GM23338 (cell line): ENCODE measurements around the gene B4GALNT4.

Experiments used
- CREB1 ChIP-seq: fragments of 250-450 bp; sonication (Bioruptor Pico); IDR thresholded peaks from 2 replicates; pipeline ENCODE4 v1.5.0; 2020; ENCODE audit warnings: low read depth, mild to moderate bottlenecking, moderate library complexity
- EZH2 ChIP-seq: fragments of 200-600 bp; sonication (generic); IDR thresholded peaks from one replicate; pipeline ENCODE4 v1.8.0; 2017; ENCODE audit warnings: antibody characterized with exemption, mild to moderate bottlenecking, low read depth; ENCODE audit not compliant: unreplicated experiment
- EZH2phosphoT487 ChIP-seq: fragments of 200-600 bp; sonication (generic); IDR thresholded peaks from one replicate; pipeline ENCODE4 v1.8.1; 2018; ENCODE audit warnings: antibody characterized with exemption; ENCODE audit not compliant: unreplicated experiment
- JUNB ChIP-seq: IDR thresholded peaks from one replicate; pipeline ENCODE4 v1.6.1; 2016; ENCODE audit warnings: antibody characterized with exemption; ENCODE audit not compliant: unreplicated experiment
- NANOG ChIP-seq: IDR thresholded peaks from 2 replicates; pipeline ENCODE4 v1.6.1; 2016; ENCODE audit warnings: antibody characterized with exemption, borderline replicate concordance
- POLR2AphosphoS5 ChIP-seq: IDR thresholded peaks from 2 replicates; pipeline ENCODE4 v1.6.1; 2016; ENCODE audit warnings: antibody characterized with exemption, low read depth
- STAT1 ChIP-seq: IDR thresholded peaks from one replicate; pipeline ENCODE4 v1.6.1; 2016; ENCODE audit warnings: antibody characterized with exemption; ENCODE audit not compliant: unreplicated experiment
- ZNF114 ChIP-seq: fragments of 250-450 bp; sonication (Bioruptor Pico); IDR thresholded peaks from 2 replicates; pipeline ENCODE4 v1.5.0; 2020; ENCODE audit warnings: mild to moderate bottlenecking, moderate library complexity
- ZNF331 ChIP-seq: fragments of 250-450 bp; sonication (Bioruptor Pico); IDR thresholded peaks from 2 replicates; pipeline ENCODE4 v1.5.0; 2020; ENCODE audit warnings: low read depth, mild to moderate bottlenecking, moderate library complexity
- TF ChIP-seq, protein P1 (sequence below), 2 experiments: fragments of 200-600 bp in 1 of 2; sonication (generic) in 1 of 2; conservative IDR thresholded peaks; 2 replicates each; pipeline versions ENCODE4 v1.5.1 to v1.6.1; 2016 to 2017; ENCODE audit warnings: antibody characterized with exemption in 2 of 2, low read depth in 2 of 2, mild to moderate bottlenecking in 2 of 2, moderate library complexity in 1 of 2
- TF ChIP-seq, protein P2 (sequence below): IDR thresholded peaks from one replicate; pipeline ENCODE4 v1.6.1; 2018; ENCODE audit warnings: antibody characterized with exemption; ENCODE audit not compliant: unreplicated experiment
- TF ChIP-seq, protein P3 (sequence below): IDR thresholded peaks from 2 replicates; pipeline ENCODE4 v1.6.1; 2016; ENCODE audit warnings: antibody characterized with exemption
- TF ChIP-seq, protein P4 (sequence below): fragments of 250-450 bp; sonication (Bioruptor Pico); IDR thresholded peaks from 2 replicates; pipeline ENCODE4 v1.5.0; 2020; ENCODE audit warnings: mild to moderate bottlenecking, moderate library complexity

DNA sequence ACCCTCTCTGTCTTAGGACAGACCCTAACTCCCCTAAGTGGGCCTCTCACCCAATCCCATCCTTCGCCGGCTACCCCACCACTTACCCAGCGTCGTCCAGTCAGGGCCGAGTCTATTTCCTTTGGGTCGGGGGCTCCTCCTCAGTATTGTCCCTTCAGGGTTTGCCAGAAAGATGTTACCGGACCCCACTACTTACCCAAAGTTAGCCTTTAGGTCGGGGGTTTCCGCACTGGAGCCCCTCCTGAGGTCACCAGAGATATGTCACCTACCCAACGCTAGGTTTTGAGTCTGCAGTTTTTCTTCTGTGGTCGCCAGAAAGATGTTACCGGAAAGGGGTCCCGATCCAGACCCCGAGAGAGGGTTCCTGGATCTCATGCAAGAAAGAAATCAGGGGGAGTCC, 17.9 kb upstream of the B4GALNT4 start:
- TF ChIP-seq, protein P1, sequence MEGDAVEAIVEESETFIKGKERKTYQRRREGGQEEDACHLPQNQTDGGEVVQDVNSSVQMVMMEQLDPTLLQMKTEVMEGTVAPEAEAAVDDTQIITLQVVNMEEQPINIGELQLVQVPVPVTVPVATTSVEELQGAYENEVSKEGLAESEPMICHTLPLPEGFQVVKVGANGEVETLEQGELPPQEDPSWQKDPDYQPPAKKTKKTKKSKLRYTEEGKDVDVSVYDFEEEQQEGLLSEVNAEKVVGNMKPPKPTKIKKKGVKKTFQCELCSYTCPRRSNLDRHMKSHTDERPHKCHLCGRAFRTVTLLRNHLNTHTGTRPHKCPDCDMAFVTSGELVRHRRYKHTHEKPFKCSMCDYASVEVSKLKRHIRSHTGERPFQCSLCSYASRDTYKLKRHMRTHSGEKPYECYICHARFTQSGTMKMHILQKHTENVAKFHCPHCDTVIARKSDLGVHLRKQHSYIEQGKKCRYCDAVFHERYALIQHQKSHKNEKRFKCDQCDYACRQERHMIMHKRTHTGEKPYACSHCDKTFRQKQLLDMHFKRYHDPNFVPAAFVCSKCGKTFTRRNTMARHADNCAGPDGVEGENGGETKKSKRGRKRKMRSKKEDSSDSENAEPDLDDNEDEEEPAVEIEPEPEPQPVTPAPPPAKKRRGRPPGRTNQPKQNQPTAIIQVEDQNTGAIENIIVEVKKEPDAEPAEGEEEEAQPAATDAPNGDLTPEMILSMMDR (conservative IDR thresholded peaks at IDR 0.05; ENCODE audit: low read depth in 2 of 2) = no peak
- TF ChIP-seq POLR2AphosphoS5 = no peak
- no peak for TF ChIP-seq EZH2
- no peak for TF ChIP-seq CREB1
- TF ChIP-seq, protein P2, sequence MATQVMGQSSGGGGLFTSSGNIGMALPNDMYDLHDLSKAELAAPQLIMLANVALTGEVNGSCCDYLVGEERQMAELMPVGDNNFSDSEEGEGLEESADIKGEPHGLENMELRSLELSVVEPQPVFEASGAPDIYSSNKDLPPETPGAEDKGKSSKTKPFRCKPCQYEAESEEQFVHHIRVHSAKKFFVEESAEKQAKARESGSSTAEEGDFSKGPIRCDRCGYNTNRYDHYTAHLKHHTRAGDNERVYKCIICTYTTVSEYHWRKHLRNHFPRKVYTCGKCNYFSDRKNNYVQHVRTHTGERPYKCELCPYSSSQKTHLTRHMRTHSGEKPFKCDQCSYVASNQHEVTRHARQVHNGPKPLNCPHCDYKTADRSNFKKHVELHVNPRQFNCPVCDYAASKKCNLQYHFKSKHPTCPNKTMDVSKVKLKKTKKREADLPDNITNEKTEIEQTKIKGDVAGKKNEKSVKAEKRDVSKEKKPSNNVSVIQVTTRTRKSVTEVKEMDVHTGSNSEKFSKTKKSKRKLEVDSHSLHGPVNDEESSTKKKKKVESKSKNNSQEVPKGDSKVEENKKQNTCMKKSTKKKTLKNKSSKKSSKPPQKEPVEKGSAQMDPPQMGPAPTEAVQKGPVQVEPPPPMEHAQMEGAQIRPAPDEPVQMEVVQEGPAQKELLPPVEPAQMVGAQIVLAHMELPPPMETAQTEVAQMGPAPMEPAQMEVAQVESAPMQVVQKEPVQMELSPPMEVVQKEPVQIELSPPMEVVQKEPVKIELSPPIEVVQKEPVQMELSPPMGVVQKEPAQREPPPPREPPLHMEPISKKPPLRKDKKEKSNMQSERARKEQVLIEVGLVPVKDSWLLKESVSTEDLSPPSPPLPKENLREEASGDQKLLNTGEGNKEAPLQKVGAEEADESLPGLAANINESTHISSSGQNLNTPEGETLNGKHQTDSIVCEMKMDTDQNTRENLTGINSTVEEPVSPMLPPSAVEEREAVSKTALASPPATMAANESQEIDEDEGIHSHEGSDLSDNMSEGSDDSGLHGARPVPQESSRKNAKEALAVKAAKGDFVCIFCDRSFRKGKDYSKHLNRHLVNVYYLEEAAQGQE = no peak
- TF ChIP-seq JUNB = no peak
- no peak for TF ChIP-seq EZH2phosphoT487
- TF ChIP-seq, protein P3, sequence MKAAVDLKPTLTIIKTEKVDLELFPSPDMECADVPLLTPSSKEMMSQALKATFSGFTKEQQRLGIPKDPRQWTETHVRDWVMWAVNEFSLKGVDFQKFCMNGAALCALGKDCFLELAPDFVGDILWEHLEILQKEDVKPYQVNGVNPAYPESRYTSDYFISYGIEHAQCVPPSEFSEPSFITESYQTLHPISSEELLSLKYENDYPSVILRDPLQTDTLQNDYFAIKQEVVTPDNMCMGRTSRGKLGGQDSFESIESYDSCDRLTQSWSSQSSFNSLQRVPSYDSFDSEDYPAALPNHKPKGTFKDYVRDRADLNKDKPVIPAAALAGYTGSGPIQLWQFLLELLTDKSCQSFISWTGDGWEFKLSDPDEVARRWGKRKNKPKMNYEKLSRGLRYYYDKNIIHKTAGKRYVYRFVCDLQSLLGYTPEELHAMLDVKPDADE = no peak
- no peak for TF ChIP-seq STAT1
- TF ChIP-seq ZNF114 (CRISPR knock-in tag) = no peak
- no peak for TF ChIP-seq ZNF331 (CRISPR knock-in tag)
- no peak for TF ChIP-seq NANOG
- TF ChIP-seq, protein P4, sequence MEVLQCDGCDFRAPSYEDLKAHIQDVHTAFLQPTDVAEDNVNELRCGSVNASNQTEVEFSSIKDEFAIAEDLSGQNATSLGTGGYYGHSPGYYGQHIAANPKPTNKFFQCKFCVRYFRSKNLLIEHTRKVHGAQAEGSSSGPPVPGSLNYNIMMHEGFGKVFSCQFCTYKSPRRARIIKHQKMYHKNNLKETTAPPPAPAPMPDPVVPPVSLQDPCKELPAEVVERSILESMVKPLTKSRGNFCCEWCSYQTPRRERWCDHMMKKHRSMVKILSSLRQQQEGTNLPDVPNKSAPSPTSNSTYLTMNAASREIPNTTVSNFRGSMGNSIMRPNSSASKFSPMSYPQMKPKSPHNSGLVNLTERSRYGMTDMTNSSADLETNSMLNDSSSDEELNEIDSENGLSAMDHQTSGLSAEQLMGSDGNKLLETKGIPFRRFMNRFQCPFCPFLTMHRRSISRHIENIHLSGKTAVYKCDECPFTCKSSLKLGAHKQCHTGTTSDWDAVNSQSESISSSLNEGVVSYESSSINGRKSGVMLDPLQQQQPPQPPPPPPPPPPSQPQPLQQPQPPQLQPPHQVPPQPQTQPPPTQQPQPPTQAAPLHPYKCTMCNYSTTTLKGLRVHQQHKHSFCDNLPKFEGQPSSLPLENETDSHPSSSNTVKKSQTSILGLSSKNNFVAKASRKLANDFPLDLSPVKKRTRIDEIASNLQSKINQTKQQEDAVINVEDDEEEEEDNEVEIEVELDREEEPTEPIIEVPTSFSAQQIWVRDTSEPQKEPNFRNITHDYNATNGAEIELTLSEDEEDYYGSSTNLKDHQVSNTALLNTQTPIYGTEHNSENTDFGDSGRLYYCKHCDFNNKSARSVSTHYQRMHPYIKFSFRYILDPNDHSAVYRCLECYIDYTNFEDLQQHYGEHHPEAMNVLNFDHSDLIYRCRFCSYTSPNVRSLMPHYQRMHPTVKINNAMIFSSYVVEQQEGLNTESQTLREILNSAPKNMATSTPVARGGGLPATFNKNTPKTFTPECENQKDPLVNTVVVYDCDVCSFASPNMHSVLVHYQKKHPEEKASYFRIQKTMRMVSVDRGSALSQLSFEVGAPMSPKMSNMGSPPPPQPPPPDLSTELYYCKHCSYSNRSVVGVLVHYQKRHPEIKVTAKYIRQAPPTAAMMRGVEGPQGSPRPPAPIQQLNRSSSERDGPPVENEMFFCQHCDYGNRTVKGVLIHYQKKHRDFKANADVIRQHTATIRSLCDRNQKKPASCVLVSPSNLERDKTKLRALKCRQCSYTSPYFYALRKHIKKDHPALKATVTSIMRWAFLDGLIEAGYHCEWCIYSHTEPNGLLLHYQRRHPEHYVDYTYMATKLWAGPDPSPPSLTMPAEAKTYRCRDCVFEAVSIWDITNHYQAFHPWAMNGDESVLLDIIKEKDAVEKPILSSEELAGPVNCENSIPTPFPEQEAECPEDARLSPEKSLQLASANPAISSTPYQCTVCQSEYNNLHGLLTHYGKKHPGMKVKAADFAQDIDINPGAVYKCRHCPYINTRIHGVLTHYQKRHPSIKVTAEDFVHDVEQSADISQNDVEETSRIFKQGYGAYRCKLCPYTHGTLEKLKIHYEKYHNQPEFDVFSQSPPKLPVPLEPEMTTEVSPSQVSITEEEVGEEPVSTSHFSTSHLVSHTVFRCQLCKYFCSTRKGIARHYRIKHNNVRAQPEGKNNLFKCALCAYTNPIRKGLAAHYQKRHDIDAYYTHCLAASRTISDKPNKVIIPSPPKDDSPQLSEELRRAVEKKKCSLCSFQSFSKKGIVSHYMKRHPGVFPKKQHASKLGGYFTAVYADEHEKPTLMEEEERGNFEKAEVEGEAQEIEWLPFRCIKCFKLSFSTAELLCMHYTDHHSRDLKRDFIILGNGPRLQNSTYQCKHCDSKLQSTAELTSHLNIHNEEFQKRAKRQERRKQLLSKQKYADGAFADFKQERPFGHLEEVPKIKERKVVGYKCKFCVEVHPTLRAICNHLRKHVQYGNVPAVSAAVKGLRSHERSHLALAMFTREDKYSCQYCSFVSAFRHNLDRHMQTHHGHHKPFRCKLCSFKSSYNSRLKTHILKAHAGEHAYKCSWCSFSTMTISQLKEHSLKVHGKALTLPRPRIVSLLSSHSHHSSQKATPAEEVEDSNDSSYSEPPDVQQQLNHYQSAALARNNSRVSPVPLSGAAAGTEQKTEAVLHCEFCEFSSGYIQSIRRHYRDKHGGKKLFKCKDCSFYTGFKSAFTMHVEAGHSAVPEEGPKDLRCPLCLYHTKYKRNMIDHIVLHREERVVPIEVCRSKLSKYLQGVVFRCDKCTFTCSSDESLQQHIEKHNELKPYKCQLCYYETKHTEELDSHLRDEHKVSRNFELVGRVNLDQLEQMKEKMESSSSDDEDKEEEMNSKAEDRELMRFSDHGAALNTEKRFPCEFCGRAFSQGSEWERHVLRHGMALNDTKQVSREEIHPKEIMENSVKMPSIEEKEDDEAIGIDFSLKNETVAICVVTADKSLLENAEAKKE (CRISPR knock-in tag) = no peak
